NB4 (cell line): ENCODE data around the gene FSTL5.

Experiments used
- DNase-seq: peaks from one replicate; pipeline ENCODE4 v3.0.0; 2010; ENCODE audit warnings: low read depth
- H3K4me3 ChIP-seq: one replicate; pipeline ENCODE4 v1.5.1; 2011; ENCODE audit warnings: mild to moderate bottlenecking, low read depth, low read length, moderate library complexity
- MYC ChIP-seq: IDR thresholded peaks from 2 replicates; pipeline ENCODE4 v1.6.1; 2011; ENCODE audit warnings: low read depth, low read length
- POLR2A ChIP-seq: IDR thresholded peaks from 2 replicates; pipeline ENCODE4 v1.6.1; 2011; ENCODE audit warnings: mild to moderate bottlenecking; ENCODE audit not compliant: insufficient read length; ENCODE audit errors: extremely low read depth
- TF ChIP-seq, protein P1 (sequence below): IDR thresholded peaks from 2 replicates; pipeline ENCODE4 v1.6.1; 2011; ENCODE audit warnings: low read depth, low read length
- TF ChIP-seq, protein P2 (sequence below): IDR thresholded peaks from one replicate; pipeline ENCODE4 v1.5.1; 2012; ENCODE audit warnings: low read depth, low read length

Gene FSTL5

DNA sequence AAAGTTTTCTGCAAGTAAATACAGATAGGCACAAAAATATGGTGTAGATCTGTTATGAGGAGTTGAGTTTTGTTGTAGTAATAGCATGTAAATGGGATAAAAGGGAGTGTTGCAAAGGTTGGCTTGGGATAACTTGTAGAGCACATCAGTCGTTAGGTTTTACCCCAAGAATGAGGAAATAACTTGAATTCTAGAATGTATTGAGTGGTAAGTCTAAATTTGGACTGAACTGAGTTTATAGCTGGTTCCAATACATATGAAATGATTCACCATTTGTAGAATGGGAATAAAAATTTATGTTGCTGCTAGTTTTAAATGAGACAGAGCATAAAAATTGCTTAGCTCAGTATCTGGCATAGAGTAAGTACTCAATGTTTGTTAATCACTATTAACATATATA is 719.2 kb downstream of the FSTL5 start:
- DNase-seq, result no peak
- TF ChIP-seq MYC (no peak), POLR2A (no peak)
- TF ChIP-seq, protein P1, sequence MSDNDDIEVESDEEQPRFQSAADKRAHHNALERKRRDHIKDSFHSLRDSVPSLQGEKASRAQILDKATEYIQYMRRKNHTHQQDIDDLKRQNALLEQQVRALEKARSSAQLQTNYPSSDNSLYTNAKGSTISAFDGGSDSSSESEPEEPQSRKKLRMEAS, result no peak
- TF ChIP-seq, protein P2, sequence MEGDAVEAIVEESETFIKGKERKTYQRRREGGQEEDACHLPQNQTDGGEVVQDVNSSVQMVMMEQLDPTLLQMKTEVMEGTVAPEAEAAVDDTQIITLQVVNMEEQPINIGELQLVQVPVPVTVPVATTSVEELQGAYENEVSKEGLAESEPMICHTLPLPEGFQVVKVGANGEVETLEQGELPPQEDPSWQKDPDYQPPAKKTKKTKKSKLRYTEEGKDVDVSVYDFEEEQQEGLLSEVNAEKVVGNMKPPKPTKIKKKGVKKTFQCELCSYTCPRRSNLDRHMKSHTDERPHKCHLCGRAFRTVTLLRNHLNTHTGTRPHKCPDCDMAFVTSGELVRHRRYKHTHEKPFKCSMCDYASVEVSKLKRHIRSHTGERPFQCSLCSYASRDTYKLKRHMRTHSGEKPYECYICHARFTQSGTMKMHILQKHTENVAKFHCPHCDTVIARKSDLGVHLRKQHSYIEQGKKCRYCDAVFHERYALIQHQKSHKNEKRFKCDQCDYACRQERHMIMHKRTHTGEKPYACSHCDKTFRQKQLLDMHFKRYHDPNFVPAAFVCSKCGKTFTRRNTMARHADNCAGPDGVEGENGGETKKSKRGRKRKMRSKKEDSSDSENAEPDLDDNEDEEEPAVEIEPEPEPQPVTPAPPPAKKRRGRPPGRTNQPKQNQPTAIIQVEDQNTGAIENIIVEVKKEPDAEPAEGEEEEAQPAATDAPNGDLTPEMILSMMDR, result no peak
- no peak overlapping the region for H3K4me3 ChIP-seq

DNA sequence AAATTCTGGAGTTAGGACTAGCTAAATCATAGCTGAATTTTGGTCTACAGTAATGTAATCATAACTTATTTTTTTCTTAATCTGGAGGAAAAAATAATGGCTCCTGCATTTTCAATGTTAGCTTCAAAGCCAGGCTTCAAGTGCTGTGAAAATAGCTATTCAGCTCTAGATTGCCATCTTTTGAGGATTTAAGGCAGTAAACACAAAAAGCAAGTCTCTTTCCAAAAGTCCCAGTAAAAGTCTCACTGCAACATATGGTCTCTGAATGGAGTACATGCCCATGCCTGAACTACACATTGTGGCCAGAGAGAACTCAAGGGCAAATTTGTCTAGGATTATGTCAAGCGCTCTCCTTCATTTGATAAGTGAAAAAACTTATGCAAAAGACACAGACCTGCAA is 720.9 kb downstream of the FSTL5 start:
- no peak overlapping the region for H3K4me3 ChIP-seq
- no peak for DNase-seq
- TF ChIP-seq, protein P2, result no peak
- TF ChIP-seq, protein P1, result no peak
- TF ChIP-seq MYC (no peak), POLR2A (no peak)

DNA sequence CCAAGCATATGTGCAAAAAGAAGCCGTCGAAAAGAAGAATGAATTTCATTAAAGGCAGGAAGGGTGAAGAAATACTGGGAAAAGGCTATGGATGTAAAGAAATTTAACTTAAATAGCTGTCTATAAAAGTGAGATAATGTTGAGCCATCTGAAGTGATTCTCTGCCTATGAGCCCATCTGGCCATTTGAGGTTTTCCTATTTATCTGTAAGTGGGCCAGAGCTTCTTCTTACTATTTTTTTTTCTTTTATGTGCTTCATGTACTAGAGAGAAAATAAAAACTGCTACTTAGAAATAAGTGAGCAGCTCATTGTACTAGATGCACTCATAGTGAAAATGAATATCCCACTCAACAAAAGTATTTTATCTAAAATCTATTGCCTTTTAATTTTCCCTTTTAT is 725.7 kb downstream of the FSTL5 start:
- no peak overlapping the region for H3K4me3 ChIP-seq
- TF ChIP-seq, protein P1, result no peak
- TF ChIP-seq MYC (no peak), POLR2A (no peak)
- TF ChIP-seq, protein P2, result no peak
- DNase-seq, result no peak

DNA sequence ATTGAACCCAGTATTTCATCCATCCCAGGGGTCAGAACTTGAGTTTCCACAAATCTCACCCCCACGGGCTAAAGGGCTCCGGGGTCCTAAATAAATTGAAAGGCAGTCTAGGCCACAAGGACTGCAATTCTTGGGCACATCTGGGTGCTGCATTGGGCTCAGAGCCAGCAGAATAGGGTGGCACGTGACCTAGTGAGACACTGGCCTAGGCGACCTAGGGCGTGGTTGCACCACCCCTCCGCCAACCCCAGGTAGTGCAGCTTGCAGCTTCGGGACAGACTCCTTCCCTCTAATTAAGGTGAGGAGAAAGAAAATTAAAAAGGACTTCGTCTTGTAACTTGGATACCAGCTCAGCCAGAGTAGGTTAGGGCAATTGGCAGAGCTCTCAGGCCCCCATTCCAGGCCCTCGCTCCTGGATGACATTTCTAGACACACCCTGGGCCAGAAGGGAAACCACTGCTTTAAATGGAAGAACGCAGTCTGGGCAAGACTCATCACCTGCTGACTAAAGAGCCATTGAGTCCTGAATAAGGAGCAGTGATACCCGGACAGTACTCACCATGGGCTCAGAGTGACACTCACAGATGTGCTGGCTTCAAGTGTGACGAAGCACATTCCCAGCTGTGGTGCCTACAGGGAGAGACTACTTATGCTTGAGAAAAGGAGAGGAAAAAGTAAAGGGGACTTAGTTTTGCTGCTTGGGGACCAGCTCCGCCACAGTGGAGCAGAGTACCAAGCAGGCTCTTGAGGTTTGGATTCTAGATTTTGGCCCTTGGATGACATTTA is 735.4 kb downstream of the FSTL5 start:
- TF ChIP-seq MYC, result no peak
- TF ChIP-seq, protein P2, result no peak
- TF ChIP-seq POLR2A, result no peak
- TF ChIP-seq, protein P1, result no peak
- no peak overlapping the region for H3K4me3 ChIP-seq
- no peak for DNase-seq

DNA sequence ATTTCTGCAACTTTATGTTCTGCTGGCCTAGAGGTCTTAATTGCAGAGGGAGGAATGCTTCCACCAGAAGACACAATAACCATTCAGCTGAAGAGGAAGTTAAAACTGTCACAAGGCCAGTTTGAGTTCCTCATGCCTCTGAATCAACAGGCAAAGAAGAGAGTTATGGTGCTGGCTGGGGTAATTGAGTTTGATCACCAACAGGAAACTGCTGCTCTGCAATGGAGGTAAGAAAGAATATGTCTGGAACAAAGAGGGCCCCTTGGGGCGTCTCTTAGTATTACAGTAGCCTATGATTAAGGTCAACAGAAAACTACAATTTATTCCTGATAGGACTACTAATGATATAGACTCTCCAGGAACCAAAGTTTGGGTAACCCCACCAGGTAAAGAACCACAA is 744.0 kb downstream of the FSTL5 start:
- DNase-seq, result peak; percentile 59
- TF ChIP-seq, protein P1, result 0 out of 2 replicates have a peak, but pooled peaks have one; percentile 4
- TF ChIP-seq, protein P2, result no peak
- TF ChIP-seq POLR2A (no peak), MYC (0 out of 2 replicates have a peak, but pooled peaks have one; percentile 22)
- no peak overlapping the region for H3K4me3 ChIP-seq

DNA sequence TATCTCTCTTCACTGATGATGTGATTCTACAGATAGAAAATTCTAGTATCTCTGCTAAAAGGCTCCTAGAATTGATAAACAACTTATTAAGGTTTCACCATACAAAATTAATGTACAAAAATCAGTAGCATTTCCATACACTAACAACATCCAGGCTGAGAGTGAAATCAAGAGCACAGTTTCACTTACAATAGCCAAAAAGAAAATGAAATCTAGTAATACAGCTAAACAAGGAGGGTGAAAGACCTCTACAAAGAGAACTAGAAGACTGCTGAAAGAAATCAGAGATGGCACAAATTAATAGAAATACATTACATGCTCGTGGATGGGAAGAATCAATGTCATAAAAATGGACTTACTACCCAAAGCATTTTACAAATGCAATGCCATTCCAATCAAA is 751.9 kb downstream of the FSTL5 start:
- no peak for TF ChIP-seq POLR2A
- TF ChIP-seq, protein P1, result no peak
- TF ChIP-seq, protein P2, result no peak
- no peak for TF ChIP-seq MYC
- no peak overlapping the region for H3K4me3 ChIP-seq
- no peak for DNase-seq
